GM12878 (cell line): ENCODE measurements around the gene KCNN3.

Source experiments
- BHLHE40 ChIP-seq, 2 experiments: fragments of 450-650 bp in 1 of 2; IDR thresholded peaks; 2 replicates each; pipeline ENCODE4 v1.6.1; 2011 to 2017; ENCODE audit warnings: low read depth in 2 of 2, borderline replicate concordance in 1 of 2, improper control_type of control experiment in 1 of 2, low read length in 1 of 2, mild to moderate bottlenecking in 1 of 2
- CEBPB ChIP-seq, 2 experiments: fragments of 150-350 bp in 1 of 2; IDR thresholded peaks; 2 replicates each; pipeline ENCODE4 v1.6.1; 2012 to 2014; ENCODE audit warnings: low read depth in 2 of 2, low read length in 2 of 2, borderline replicate concordance in 1 of 2, inconsistent platforms in 1 of 2
- CEBPZ ChIP-seq: fragments of 150-350 bp; IDR thresholded peaks from 2 replicates; pipeline ENCODE4 v1.6.1; 2016; ENCODE audit warnings: low read depth, low read length
- CTCF ChIP-seq, 3 experiments: IDR thresholded peaks in 2 of 3; conservative IDR thresholded peaks in 1 of 3; 2 replicates each; pipeline ENCODE4 v1.5.1; 2011; ENCODE audit warnings: low read depth in 3 of 3, low read length in 3 of 3, mild to moderate bottlenecking in 3 of 3, control low read depth in 2 of 3, moderate library complexity in 2 of 3, inconsistent platforms in 1 of 3, mixed read lengths in 1 of 3; ENCODE audit not compliant: control insufficient read depth in 2 of 3, insufficient read depth in 1 of 3; ENCODE audit errors: extremely low read depth in 1 of 3
- EGR1 ChIP-seq, 2 experiments: IDR thresholded peaks; 1 replicate in 1 of 2; 2 replicates in 1 of 2; pipeline ENCODE4 v1.6.1; 2011 to 2012; ENCODE audit warnings: low read depth in 2 of 2, low read length in 2 of 2, borderline replicate concordance in 1 of 2, mild to moderate bottlenecking in 1 of 2, moderate library complexity in 1 of 2
- FOXM1 ChIP-seq: IDR thresholded peaks from 2 replicates; pipeline ENCODE4 v1.6.1; 2012; ENCODE audit warnings: low read depth, mild to moderate bottlenecking, inconsistent platforms, low read length, moderate library complexity
- IRF3 ChIP-seq: fragments of 450-650 bp; IDR thresholded peaks from 2 replicates; pipeline ENCODE4 v1.6.1; 2014; ENCODE audit warnings: mild to moderate bottlenecking
- JUND ChIP-seq: IDR thresholded peaks from 2 replicates; pipeline ENCODE4 v1.6.1; 2012; ENCODE audit warnings: low read depth, mild to moderate bottlenecking, low read length, improper control_type of control experiment, moderate library complexity
- MEF2A ChIP-seq: IDR thresholded peaks from 2 replicates; pipeline ENCODE4 v1.6.1; 2011; ENCODE audit warnings: low read depth, mild to moderate bottlenecking, low read length, moderate library complexity; ENCODE audit not compliant: insufficient read depth
- MYC ChIP-seq: IDR thresholded peaks from 2 replicates; pipeline ENCODE4 v1.6.1; 2011; ENCODE audit warnings: mild to moderate bottlenecking, low read length, moderate library complexity, inconsistent platforms; ENCODE audit not compliant: insufficient read depth, insufficient replicate concordance, insufficient read length, severe bottlenecking
- POLR2A ChIP-seq: IDR thresholded peaks from 2 replicates; pipeline ENCODE4 v1.6.1; 2011; ENCODE audit warnings: low read depth, mild to moderate bottlenecking, low read length
- PRDM15 ChIP-seq: fragments of 450-650 bp; formaldehyde crosslinking; IDR thresholded peaks from 2 replicates; pipeline ENCODE4 v1.4.0; 2020; ENCODE audit warnings: mild to moderate bottlenecking, moderate library complexity
- RAD21 ChIP-seq: IDR thresholded peaks from 2 replicates; pipeline ENCODE4 v1.6.1; 2011; ENCODE audit warnings: mild to moderate bottlenecking, low read depth, low read length, moderate library complexity; ENCODE audit not compliant: insufficient read depth

- TF ChIP-seq CTCF (IDR thresholded peaks at IDR 0.05 in 2 of 3, conservative IDR thresholded peaks at IDR 0.05 in 1 of 3; ENCODE audit: control insufficient read depth in 2 of 3, extremely low read depth in 1 of 3, insufficient read depth in 1 of 3, low read depth in 3 of 3, low read length in 3 of 3) = no peak
- no peak for TF ChIP-seq MYC
- TF ChIP-seq CEBPZ = no peak
- TF ChIP-seq PRDM15 (CRISPR knock-in tag) = no peak
- no peak for TF ChIP-seq MEF2A
- no peak for TF ChIP-seq POLR2A
- TF ChIP-seq IRF3 = no peak
- no peak for TF ChIP-seq EGR1 (IDR thresholded peaks at IDR 0.05; ENCODE audit: borderline replicate concordance in 1 of 2, low read depth in 2 of 2, low read length in 2 of 2)
- no peak for TF ChIP-seq BHLHE40 (IDR thresholded peaks at IDR 0.05; ENCODE audit: borderline replicate concordance in 1 of 2, low read depth in 2 of 2, low read length in 1 of 2)
- TF ChIP-seq JUND = no peak
- no peak for TF ChIP-seq RAD21
- TF ChIP-seq CEBPB (IDR thresholded peaks at IDR 0.05; ENCODE audit: borderline replicate concordance in 1 of 2, low read depth in 2 of 2, low read length in 2 of 2) = no peak
- no peak for TF ChIP-seq FOXM1
These were observed 116.7 kb downstream of the KCNN3 start for GRCh38 chr1:154753426-154753825.
